NCI-H146 treated with DMSO at 0.1 percent for 48 hours (cell line): Measurements from ENCODE around the gene WASF2.
A peak's percentile ranks its signal among the peaks of the same experiment; 100 is the strongest.
"Not testable (repeated sequence)": the region's sequence is repeated elsewhere in the genome, so short reads cannot be mapped to it uniquely, and the experiment has no call there.

Source experiments
- DNase-seq: peaks from one replicate; lab custom pipeline; 2025; ENCODE audit not compliant: unreplicated experiment; lab: John Stamatoyannopoulos, UW

The WASF2 gene

DNA sequence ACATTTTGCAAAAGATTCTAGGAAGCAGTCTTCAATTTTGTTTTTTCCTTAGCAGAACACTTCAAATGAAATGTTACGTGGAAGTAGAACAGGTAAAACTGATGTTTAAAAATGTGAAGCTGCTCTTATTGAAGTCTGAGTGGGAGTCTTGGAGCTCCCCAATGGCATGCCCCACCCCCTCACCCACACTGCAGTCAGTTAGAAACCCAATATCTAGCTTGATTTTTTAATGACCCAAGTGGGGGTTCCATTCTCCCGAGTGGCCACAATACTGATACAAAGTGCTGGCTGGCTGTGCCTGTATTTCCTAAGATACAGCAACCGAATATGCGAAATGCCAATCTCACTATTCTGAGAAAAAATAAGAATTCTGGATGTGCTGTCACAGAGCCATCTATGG, 66.3 kb downstream of the WASF2 start:
- DNase-seq, result no peak

DNA sequence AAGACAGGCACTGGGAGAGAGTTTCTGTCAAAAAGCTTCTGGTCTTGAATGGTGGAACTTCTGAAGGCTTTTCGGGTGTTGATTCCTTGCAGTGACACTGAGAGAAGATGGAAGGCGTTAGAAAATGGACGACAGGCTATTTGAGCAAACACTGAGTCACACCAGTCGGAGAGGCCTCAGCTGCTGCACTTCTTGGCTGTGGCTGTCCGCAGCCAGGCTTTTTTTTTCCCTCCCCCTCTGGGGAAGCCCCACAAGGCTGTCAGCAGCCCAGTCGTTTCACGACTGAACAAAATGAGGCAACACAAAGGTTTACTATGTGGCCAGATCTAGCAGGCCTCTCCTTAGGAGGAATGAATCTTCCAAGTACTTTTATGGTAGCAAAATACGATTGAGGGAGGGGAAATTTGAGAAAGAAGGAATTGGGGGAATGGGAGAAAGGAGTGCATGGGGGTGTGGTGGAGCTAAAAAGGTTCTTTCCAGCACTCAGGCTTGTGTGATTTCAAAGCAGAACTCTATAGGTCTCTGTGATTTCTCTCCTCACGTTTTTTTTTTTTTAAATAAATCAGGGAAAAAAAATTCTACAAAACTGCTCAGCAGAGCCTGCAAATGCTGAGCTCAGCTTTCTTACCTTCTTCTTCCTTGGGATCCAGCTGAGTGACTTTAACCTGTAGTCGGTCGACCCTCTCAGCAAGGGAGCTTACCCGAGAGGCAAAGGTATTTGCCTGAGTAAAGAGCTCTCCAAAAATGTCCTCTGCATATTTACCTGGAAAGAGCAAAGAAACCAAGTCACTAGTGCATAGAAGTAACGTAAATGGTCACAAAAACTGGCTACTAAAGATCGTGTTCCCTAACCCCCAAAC, 71.4 kb downstream of the WASF2 start:
- no peak for DNase-seq

DNA sequence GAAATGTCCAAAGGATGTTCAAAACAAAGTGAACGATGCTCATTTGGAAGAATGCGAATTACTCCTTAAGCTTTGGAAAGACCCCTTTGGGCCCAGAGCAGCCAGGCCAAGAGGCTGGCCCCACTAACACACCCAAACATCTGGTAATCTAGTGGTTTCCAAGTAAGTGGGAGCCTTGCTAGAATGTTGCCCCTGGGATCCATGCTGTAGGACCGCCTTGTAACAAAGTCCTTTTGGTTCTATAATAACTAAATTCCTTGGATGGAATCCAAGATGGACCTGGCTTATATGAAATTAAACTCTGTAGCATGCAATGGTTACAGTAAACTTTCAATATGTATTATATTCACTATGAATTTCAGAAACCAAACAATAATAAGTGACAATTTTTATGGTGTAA, 72.3 kb downstream of the WASF2 start:
- DNase-seq, result no peak

DNA sequence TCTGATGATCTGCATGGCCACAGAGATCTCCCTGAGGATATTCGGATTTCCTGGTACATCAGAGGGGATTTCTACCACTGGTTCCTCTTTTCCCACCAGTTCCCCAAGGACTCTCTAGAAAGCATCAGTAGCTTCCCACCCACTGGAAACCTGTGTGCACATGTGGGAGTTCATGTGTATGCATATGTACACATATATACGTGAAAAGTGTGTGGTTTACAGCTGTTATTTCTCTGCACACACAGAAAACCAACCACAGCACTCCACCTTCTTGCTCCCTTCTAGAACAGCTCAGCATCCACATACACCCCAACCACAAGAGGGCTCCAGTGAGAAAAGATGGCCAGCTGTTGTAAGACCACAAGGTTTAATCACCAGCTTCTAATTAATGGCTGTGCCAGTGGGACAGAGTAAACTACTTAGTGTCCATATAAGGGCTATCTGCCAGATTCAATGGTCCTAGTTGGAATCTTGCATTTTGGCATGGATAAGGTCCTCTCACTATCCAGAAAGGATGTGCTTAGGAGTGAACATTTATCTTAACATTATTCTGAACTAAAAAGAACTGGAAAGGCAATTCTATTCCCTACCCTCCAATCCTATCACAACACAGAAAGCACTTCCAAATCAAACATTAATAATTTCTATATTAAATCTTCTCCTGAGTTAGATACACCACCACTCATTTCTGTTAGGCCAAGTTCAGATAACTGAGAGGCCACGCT, 73.4 kb downstream of the WASF2 start:
- peak; percentile 51 for DNase-seq

DNA sequence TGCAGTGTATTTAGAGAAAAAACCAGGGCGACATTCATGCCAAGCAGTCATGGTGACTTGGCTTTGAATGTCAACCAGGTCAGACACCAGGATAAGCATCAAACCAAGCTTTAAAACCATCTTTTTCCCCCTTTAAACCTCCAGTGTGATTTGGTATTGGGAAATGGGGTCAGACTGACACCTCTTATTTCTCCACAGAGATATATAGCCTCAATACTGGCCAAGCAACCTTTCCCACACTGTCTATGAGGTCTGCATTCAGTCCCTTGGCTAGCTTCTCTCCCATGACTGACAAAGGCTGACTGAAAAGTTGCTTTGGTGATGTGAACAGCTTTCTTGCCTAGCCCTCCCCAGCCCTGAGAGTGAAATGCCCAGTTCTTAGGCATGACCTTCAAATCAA, 75.9 kb downstream of the WASF2 start:
- no peak for DNase-seq

DNA sequence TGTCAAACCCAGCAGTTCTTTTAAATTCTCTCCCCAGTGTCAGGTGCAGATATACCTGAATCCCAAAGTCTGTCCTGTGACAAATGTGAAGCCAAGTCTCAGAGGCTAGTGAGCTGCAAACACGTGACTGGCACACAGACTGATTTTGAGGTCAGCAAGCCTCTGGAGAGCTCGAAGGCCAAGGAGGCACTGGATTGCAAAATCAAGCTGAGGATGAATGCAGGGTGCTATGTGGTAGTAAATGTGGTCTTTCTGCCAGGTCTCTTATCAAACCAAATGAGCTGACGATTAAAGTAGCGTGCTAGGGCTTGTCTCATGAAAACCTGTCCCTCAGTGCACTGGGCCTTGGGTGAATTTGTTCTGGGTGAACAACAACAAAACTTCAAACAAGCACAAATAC, 77.0 kb downstream of the WASF2 start:
- DNase-seq, result no peak

DNA sequence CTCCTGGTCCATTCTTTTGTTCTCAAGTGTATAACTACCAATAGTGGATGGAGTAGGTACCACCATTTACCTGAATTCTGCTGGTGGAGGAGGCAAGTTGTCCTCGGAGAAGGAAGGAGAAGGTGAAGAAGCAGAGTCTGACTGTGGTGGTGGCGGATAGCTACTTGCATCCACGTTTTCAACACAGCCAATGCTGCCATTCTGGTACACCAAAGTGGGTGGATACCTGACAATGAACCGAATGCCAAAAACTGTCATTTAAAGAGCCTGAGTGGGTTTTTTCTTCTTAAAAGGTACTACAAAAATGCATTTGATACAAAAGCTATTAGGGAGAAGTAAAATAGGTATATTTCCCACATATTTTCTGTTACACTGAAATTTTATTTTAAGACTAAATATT, 77.5 kb downstream of the WASF2 start:
- DNase-seq, result no peak

DNA sequence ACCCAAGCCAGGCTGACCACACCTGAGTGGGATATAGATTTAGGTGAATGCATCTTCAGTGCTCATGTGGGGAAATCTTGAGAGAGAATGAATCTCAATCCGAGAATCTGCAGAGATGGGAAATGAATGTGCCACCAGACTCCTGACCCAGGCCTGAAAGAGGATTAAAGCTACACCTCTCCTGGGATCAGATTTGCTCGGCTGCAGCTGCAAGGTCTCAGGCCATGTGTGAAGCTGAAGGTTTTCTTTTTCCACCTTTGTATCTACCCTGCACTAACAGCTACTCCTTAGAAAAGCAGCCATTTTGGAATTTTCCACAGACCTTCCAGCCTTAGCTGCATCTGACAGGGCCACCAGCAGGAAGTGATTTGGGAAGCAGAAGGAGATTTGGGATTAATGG, 79.3 kb downstream of the WASF2 start:
- no peak for DNase-seq

DNA sequence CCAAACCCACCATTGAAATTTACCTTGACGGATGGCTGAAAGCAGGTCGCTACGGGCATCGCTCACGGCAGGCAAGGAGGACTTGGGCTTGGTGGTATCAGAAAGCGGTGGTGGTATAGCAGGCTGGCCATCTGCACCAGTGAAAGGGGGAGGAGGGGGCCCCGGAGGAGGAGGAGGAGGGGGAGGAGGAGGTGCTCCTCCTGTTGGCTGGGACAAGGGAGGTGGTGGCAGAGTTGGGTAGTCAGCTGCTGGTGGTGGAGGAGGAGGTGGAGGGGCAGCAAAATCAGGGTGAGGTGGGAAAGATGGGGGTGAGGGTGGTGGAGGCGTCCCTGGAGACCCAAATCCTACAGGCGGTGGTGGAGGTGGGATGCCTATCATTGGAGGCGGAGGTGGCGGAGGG, 80.3 kb downstream of the WASF2 start:
- DNase-seq, result no peak

DNA sequence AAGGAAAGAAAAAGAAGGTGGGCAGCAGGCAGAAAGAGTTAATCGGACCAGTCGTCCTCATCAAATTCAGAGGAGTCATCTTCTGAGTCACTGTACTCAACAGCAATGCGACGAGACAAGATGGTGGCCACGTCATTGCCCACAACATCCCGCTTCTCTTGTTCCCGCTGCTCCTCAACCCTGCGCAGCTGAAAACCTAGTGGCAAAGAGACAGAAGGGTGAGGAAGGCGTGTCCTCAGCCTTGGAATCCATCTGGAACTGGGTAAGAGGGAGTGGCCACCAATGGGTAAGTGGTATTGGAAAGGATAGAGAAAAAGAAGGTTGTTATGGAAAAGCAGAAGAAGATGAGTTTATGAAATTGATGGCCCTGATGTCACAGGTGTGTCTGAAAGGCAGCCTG, 81.8 kb downstream of the WASF2 start:
- no peak for DNase-seq

DNA sequence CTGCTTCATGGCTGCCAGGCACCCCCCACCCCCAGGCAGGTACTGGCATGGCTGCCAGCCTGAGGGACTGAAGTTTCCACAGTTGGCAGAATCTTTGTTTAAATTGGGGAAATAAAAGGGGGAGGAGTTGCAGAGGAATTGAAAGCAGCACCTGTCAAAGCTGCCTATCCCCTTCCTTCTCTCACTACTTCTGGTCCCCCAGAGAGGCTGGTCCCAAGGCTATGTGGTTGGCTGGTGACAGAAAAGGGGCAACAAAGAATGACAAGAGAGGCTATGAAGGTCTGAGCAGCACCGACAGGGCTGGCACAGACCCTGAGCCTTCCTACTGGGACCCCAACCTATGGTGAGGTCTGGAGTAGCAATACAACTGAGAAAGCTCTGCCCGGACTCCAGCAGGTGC, 83.2 kb downstream of the WASF2 start:
- not testable (repeated sequence) for DNase-seq

DNA sequence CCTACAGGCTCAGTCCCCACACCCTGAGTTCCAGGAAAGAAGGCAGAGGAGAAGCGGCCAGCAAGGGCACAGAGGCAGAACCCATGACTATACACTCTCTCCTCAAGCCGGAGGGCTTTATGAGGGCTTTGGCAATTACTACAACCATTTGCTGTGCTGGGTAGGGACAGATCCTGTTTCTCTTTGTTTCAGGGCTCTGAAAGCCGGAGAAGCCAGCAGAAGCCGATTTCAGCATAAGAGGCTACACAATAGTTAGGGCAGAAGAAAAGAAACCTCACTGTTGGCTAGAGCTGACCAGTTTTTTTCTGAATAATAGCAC, 83.6 kb downstream of the WASF2 start:
- no peak for DNase-seq

DNA sequence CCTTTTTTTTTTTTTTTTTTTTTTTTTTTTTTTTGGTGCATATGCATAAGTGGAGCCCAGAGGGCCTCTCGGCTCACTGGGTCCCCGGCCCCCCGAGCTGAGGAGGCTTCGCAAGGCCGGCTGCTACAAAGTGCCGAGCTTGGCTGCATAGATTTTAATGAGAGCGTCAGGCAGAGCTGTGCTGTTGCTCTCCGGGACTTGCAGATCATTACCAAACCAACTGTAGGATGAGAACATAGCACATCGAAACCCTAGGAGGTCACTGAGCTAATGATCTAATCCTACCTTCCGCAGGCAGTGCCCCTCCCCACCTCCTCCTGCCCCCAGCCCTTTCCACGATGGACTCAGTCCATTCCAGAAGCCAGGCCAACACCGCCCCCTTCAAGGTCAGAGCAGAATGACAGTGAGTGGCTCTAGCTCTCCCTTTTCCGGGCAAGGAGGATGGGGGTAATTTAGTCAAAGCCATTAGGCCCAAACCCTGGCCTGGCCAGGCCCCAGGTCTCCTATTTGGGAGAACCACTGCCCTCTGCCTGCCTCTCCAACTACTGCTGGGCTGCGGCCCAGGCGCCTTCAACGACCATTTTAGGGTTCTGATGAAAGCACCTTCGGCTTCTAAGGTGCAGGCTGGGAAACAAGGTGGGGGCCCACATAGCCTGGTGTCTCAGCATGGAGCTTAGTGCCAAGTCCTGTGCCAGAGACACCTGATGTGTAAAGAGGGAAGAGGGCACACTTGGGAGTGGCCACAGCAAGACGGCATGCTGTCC, 84.2 kb downstream of the WASF2 start:
- not testable (repeated sequence) for DNase-seq

DNA sequence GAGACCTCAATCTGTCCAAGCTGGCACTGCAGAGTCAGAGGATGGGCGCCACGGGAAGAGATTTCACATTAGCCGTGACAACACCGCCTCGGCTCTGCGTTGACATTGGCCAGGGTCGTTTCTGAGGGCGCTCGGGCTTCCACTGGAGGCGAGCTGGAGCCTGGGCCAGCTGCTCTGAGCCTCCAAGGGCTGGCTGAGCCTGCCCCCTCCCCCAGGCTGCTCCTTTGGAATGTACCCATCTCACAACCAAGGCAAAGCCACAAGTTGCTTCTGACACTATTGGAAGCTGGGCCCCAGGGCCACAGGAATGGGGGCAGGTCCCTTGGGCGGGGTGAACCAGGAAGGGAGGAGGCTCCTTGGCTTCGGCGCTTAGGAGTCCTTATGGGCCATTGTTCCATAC, 84.9 kb downstream of the WASF2 start:
- DNase-seq, result no peak

DNA sequence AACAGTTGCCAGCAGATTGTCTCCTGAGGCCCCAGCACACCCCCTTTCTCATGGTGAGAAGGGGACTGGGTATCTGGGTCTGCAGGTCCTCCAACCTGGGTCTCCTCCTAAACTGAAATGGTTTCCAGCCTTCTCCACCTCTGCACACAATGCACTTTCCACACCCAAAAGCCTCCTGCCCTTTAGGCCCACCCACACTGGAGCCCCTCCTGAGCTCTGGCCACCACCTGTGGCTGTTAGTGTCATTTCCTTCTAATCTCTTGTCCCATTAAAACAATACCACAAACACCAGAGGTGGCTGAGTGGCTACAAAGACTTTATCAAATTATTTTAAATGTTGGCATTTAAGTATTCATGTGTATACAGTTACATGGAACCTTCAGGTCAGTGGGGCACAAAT, 86.0 kb downstream of the WASF2 start:
- no peak for DNase-seq

DNA sequence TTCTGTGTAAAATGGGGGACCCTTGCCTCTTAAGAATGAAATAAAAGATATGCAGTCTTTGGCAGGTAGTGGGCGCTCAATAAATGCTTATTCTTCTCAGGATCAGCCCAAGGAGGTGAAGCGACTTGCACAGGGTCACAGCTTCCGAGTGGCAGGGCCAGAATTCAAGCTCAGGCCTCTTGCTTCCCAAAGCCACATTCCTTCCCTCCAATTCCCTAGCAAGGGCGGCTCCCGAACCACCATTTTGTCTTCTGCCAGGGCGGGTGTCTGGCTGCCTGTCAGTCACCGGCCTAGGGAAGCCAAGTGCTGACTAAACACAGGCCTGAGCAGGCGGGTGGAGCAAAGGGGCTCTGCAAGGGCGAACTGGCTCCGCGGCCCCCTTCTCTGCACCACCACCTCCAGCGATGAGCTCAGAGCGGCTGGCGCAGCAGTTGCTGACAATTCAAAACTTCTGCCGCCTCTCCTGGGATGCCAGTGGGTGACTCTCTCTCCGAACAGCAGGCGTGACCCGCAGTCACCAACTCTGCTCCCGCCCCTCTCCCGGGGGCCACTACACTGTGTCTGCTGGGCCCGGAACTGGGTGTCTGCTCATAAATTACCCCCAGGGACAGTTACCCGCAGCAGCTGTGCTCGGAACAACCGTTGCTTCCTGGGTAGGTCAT, 86.8 kb downstream of the WASF2 start:
- no peak for DNase-seq

DNA sequence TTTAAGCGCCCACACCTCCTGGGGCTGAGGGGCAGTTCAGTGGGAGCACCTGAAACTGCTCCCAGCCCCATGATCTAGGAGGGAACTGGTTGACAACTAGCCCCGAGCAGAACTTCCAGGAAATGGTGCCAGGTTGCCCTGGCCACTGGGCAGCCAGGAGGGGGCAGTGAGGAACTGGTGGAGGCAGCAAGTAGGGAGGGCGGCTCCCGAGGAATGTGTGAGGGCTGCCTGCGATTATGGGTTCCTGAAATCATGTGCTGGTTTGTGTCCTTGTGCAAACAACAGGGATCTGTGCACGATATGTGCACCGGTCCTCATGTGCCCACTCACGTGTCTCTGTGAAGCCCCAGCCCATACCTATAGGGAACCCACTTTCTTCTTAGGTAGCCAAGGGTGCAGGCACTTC, 87.6 kb downstream of the WASF2 start:
- DNase-seq, result no peak

DNA sequence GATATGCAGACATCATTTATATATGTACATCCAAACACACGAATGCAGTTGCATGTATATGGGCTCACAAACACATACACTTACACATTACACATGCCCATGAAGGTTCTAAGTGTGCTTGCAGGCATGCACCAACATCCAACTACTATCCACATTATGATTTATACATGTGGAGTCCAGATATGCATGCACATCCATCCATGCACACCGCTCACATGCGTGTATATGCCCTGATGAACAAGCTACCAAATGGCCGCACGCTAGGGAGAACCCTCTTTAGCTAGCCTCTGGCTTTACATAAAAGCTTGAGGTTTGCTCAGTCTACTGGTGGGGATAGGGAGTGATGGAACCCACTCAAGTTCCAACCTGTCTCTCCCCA, 89.0 kb downstream of the WASF2 start:
- DNase-seq, result no peak

DNA sequence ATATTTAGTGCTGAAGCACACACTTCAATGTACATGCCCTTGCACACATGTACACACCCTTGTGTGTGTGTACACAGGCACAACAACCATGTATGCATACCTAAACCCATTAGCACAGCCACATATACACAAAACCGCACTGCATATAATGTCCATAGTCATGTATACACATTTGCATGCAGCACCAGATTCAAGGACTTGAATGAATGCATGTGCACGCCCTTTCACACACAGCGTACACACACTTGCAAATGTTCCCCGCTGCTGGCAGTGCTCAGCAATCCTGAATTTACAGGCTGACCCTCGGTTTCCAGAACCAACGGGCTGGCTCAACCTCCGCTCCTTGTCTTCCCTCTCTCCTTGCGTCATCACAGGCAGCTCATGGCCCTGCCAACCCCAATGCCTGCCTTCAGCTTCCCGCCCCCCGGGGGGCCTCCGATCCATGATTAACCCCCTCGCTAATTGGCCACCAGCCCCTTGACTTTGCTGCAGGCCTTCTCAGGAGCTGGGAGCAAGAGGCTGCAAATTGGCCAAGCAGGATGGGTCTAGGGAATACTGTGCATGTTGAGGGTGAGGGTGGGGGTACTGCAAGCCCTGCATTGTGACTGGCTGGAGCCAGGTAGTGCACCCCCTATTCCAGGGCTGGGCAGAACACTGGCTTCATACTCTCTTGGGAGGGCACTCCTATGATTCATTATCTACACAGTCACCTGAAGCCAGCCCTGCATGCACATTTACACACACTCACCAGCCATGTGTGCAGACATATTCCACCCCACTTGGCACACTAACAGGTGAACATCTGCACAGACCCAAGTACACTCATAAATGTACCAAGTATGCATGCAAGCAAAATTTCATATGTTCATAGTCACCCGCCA, 89.6 kb downstream of the WASF2 start:
- no peak for DNase-seq

DNA sequence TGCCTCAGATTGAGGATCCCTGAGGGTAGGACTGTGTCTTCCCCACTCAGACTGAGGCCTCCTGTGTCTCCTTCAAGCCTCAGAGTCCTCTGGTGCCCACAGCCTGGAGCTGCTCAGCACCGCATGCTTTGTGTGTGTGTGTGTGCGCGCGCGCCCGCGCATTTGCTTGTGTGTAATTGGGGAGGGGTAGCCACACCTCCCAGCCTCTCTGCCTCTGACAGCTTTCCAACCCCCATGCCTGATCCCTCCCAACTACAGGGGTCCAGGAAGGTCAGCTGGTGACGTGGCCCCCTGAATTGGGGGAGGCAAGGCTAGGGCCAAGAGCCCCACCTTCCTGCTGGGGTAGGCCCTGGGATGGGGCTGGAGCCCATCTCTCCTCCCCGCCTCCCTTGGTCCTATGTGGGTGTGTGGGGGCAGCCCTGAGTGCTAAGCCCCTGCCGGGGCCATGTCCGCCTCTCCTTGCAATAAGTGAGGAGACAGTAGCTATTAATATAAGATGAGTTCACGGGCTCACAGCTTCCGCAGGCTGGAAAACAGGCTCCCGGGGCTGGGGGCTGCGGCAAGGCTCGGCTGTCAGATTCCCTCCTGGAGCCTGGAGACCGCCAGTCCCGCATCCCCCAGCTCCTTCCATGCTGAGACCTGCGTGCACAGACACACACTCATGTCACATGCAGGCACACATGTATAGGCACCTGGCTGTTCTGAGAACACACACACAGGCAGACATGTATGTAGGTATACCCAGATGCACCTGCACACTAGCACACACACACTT, 90.5 kb downstream of the WASF2 start:
- DNase-seq, result no peak
